Peyer's patch (tissue), 4 donors: ENCODE measurements around the gene COL6A2. TPM values are rescaled to one million over a fixed set of nuclear protein-coding genes. Genes with fewer than 3 reads are reported as not detected.
A peak's percentile ranks its signal among the peaks of the same experiment; 100 is the strongest.

ENCODE experiments used
- DNase-seq, 3 donors: peaks; one replicate each; pipeline ENCODE4 v3.0.0-alpha.2; 2017 to 2019
- H3K27ac ChIP-seq, 4 donors: fragments of 200-600 bp; sonication (generic); one replicate each; pipeline ENCODE4 v1.5.1; 2016 to 2019
- H3K27me3 ChIP-seq, 2 donors: fragments of 200-600 bp; sonication (generic); one replicate each; pipeline ENCODE4 v1.5.1; 2019
- H3K36me3 ChIP-seq, 3 donors: fragments of 200-600 bp; sonication (generic); one replicate each; pipeline ENCODE4 v1.5.1; 2016 to 2019
- H3K4me1 ChIP-seq, 4 donors: fragments of 200-600 bp; sonication (generic); one replicate each; pipeline ENCODE4 v1.5.1; 2016 to 2019
- H3K4me3 ChIP-seq, 4 donors: fragments of 200-600 bp; sonication (generic); 1 replicate in 3 of 4; 2 replicates in 1 of 4; pipeline ENCODE4 v1.5.1; 2016 to 2019; ENCODE audit warnings: mild to moderate bottlenecking in 1 of 4
- H3K9me3 ChIP-seq, 4 donors: fragments of 200-600 bp; sonication (generic); one replicate each; pipeline ENCODE4 v1.5.1; 2016 to 2019; ENCODE audit warnings: mild to moderate bottlenecking in 1 of 4
- CTCF ChIP-seq, 6 experiments: fragments of 450-650 bp in 4 of 6; fragments of 200-600 bp in 2 of 6; sonication (generic) in 1 of 6; IDR thresholded peaks; one replicate each; pipeline ENCODE4 v1.5.1; 2017 to 2019; ENCODE audit warnings: antibody characterized with exemption in 6 of 6, mild to moderate bottlenecking in 3 of 6, moderate library complexity in 1 of 6
- POLR2A ChIP-seq, 2 donors: fragments of 450-650 bp; IDR thresholded peaks; one replicate each; pipeline ENCODE4 v1.5.1; 2017; ENCODE audit warnings: antibody characterized with exemption in 2 of 2, mild to moderate bottlenecking in 2 of 2, moderate library complexity in 2 of 2
- total RNA-seq, 4 donors: library from RNA; depleted of rRNA; stranded (reverse); fragments of >200 nt; gene quantifications; one replicate each; pipeline ENCODE4 v1.1.0, GENCODE V29; 2016

COL6A2 gene
- total RNA-seq, 4 donors from 2014 or later, result 59.9 to 1,087 (median 166) TPM

- Histone ChIP-seq H3K9me3 (no peaks in the 10 kb centered on the region), H3K4me3 (no peak overlapping the region), H3K36me3 (no peaks in the 10 kb centered on the region), H3K27ac (no peak overlapping the region), H3K27me3 (no peaks in the 10 kb centered on the region), H3K4me1 (no peaks in the 10 kb centered on the region)
- DNase-seq, result peak in 2 of 3 donors; percentile 37 to 43
- TF ChIP-seq POLR2A (IDR thresholded peaks at IDR 0.05) (no peak), CTCF (IDR thresholded peaks at IDR 0.05) (no peak)
Observed at GRCh38 chr21:46128106-46128932, 30.4 kb downstream of the COL6A2 start.

GRCh38 chr21:46128933-46129571 is 31.1 kb downstream of the COL6A2 start:
- no peak for TF ChIP-seq POLR2A (IDR thresholded peaks at IDR 0.05)
- TF ChIP-seq CTCF (IDR thresholded peaks at IDR 0.05), result no peak
- Histone ChIP-seq H3K27ac (no peak overlapping the region), H3K4me1 (no peaks in the 10 kb centered on the region), H3K4me3 (no peak overlapping the region), H3K36me3 (no peaks in the 10 kb centered on the region), H3K9me3 (no peaks in the 10 kb centered on the region), H3K27me3 (no peaks in the 10 kb centered on the region)
- no peak for DNase-seq

GRCh38 chr21:46129846-46130651 is 32.1 kb downstream of the COL6A2 start:
- TF ChIP-seq POLR2A (IDR thresholded peaks at IDR 0.05) (no peak), CTCF (IDR thresholded peaks at IDR 0.05) (no peak)
- H3K27ac ChIP-seq, result no peak overlapping the region

GRCh38 chr21:46130831-46131587 is 33.1 kb downstream of the COL6A2 start:
- H3K4me1 ChIP-seq, result no peaks in the 10 kb centered on the region
- no peaks in the 10 kb centered on the region for H3K27me3 ChIP-seq
- DNase-seq, result no peak
- H3K9me3 ChIP-seq, result no peaks in the 10 kb centered on the region
- peak overlapping the region in 1 of 4 donors; percentile 17 for H3K27ac ChIP-seq
- no peak overlapping the region for H3K4me3 ChIP-seq
- TF ChIP-seq CTCF (IDR thresholded peaks at IDR 0.05), result no peak
- TF ChIP-seq POLR2A (IDR thresholded peaks at IDR 0.05), result no peak
- no peaks in the 10 kb centered on the region for H3K36me3 ChIP-seq

More at GRCh38 chr21:46129846-46130651, 32.1 kb downstream of the COL6A2 start:
- DNase-seq, result no peak
- Histone ChIP-seq H3K9me3 (no peaks in the 10 kb centered on the region), H3K4me3 (no peak overlapping the region), H3K36me3 (no peaks in the 10 kb centered on the region), H3K4me1 (no peaks in the 10 kb centered on the region), H3K27me3 (no peaks in the 10 kb centered on the region)

- no peaks in the 10 kb centered on the region for H3K36me3 ChIP-seq
- no peak for DNase-seq
- H3K27ac ChIP-seq, result peak overlapping the region in 1 of 4 donors; percentile 17
- H3K9me3 ChIP-seq, result no peaks in the 10 kb centered on the region
- no peak overlapping the region for H3K4me3 ChIP-seq
- TF ChIP-seq CTCF (IDR thresholded peaks at IDR 0.05) (no peak), POLR2A (IDR thresholded peaks at IDR 0.05) (no peak)
- H3K27me3 ChIP-seq, result no peaks in the 10 kb centered on the region
- no peaks in the 10 kb centered on the region for H3K4me1 ChIP-seq
Observed at GRCh38 chr21:46131588-46131837, 33.6 kb downstream of the COL6A2 start.
